Activated CD4-positive, alpha-beta T cell treated with anti-CD3 and anti-CD28 coated beads for 48 hours (primary cell): ENCODE measurements around the gene PNPT1.
A peak's percentile ranks its signal among the peaks of the same experiment; 100 is the strongest.
"Not testable (repeated sequence)": the region's sequence is repeated elsewhere in the genome, so short reads cannot be mapped to it uniquely, and the experiment has no call there.

Experiments used
- DNase-seq: peaks from one replicate; pipeline ENCODE4 v3.0.0-alpha.2; 2020

PNPT1 gene

GRCh38 chr2:55693181-55694125 is at the start of gene PNPT1:
PNPT1 (minus strand) TSS chr2:55693844; CDS start chr2:55693823, 21 bp downstream.
- DNase-seq, result peak; percentile 96

GRCh38 chr2:55742996-55743395 is 49.4 kb upstream of the PNPT1 start:
- DNase-seq, result no peak

DNA sequence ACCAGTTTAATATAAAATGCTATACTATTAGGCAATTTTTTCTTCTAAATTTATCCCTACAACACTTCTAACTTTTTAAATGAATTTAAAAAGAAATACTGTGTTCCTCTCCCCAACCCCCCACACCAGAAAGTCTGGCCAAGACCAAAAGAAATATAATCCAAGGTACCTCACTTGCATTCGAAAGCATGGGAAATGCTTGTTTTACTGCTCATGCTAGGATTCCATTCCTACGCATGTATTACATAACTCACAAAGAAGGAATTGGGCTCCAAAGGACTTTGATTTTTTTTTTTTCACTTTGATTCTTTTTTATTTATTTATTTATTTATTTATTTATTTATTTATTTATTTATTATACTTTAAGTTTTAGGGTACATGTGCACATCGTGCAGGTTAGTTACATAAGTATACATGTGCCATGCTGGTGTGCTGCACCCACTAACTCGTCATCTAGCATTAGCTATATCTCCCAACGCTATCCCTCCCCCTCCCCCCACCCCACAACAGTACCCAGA is 42.4 kb upstream of the PNPT1 start:
- DNase-seq, result not testable (repeated sequence)

DNA sequence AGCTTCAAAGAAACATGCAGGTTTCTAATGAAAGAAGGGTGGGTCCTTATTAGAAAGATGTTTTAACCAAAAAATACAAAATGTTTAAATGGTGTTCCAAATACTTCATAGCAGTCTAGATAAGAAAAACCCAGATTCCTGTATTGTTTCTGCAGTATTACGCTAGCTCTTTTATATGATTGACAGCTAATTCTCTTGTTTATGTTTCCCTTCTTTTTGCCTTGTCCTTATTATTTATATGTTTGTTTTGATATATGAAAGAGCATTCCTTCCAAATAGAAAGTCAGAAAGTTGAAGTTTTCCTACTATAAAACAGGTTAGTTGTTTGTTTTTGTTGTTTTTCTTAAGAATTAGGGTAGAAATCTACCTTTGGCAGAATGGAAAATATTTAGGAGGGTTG is 41.1 kb upstream of the PNPT1 start:
- no peak for DNase-seq

DNA sequence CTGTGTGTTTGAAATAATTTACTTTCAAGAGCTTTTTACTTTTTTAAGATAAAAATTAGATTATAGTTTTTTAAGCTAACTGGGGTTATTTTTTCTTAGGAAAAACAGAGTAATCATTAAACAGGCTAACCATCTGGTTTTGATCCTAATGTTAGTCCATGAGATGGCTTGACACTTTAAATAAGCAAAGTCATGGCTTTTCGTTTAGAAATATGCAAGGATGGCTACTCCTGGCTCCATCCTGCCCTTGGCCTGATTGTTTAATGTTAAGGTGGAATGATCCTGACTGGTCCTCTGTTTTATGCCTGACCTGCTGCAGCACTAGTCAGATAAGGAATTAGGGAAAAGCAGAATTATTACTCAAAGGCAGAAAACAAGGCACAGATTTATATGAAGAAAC is 39.7 kb upstream of the PNPT1 start:
- DNase-seq, result no peak

DNA sequence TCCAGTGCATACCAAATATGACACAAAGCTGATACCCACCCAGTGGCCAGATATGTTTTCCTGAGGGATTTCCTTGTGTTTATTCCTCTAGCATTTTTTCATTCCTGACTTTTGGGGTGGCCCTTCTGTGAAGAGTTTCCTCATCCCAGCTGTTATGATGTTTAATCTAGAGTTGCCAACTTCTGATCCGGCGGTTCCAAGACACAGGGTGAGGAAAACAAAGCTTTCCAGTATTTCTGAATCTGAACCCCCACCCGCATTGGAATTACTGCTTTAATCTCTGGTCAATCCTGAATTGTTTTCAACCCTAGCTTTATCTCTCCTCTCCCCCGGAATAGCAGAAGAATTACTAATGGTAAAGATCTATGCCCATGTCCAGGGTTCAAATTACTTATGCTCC is 39.2 kb upstream of the PNPT1 start:
- no peak for DNase-seq

GRCh38 chr2:55729136-55729685 is 35.6 kb upstream of the PNPT1 start:
- no peak for DNase-seq

DNA sequence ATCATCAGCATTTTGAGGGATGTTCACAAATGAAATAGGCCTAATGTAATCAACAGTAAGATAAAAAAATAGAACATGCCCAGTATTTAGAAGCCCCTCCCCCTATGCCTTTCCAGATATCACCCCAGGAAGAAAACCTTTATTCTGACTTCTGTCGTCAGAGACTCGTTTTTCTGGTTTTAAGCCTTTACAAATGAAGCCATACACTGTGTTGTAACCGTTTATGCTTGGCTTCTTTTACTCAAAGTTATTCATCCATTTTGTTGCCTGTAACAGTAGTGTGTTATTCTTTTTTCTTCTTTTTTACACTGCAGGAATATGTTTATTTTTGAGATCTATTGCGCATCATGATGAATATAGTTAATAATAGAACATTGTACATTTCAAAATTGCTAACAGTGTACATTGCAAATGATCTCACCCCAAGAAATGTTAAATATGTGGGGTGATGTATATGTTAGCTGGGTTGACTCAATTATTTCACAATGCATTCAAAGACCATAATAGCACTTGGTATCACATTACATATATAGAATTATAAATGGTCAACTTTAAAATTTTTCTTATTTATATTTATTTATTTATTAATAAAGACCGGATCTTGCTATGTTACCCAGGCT is 28.1 kb upstream of the PNPT1 start:
- DNase-seq, result no peak

GRCh38 chr2:55720417-55720816 is 26.8 kb upstream of the PNPT1 start:
- no peak for DNase-seq

GRCh38 chr2:55719852-55720251 is 26.2 kb upstream of the PNPT1 start:
- DNase-seq, result no peak

DNA sequence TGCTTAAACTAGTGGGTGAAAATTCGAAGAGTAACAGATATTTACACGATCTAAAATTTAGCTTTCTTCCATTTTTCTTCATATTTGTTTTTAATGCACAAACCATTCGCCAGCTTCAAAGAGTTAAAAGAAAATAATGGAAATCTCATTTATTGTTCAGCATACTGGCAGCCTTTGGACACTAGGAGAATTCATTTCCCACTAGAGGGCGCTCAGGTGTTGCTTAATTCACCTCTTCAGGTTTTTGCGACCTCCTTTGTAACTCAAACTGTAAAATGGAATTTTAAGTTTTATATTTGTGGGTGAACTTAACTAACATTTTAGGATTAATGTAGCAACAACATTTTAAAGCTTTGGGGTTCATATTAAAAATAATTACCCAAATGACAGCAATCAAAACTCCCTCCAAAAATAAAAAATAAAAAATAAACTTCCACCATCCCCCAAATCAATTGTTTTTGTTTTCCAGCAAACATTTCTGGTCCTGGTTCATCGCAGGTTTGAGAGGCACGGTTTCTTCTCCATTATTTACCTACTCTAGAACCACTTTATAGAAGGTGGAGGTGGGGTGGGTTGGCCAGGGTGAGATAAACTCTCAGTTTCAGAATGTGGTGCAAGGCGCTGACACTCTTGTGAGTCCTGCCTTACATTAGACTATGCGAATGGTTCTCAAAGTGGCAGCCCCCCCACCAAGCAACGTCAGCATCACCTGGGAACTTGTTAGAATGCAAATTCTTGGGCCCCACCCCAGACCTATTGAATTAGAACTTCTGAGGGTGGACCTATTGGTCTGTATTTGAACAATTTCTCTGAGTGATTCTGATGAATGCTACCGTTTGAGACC is 24.7 kb upstream of the PNPT1 start:
- peak; percentile 61 for DNase-seq

GRCh38 chr2:55715626-55716025 is 22.0 kb upstream of the PNPT1 start:
- no peak for DNase-seq

DNA sequence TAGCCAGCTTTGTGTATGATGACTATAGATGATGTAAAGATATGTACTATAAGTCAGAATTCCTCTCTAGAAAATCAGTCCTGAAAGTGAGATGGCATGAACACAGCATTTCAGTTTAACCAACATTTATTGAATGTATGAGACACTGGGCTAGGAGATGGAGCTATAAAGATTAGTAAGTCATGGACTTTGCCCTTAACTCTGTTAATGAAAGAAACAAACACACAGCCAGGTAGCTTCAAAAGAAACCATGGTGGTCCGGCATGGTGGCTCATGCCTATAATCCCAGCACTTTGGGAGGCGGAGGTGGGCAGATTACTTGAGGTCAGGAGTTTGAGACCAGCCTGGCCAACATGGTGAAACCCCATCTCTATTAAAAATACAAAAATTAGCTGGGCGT is 21.5 kb upstream of the PNPT1 start:
- DNase-seq, result not testable (repeated sequence)

DNA sequence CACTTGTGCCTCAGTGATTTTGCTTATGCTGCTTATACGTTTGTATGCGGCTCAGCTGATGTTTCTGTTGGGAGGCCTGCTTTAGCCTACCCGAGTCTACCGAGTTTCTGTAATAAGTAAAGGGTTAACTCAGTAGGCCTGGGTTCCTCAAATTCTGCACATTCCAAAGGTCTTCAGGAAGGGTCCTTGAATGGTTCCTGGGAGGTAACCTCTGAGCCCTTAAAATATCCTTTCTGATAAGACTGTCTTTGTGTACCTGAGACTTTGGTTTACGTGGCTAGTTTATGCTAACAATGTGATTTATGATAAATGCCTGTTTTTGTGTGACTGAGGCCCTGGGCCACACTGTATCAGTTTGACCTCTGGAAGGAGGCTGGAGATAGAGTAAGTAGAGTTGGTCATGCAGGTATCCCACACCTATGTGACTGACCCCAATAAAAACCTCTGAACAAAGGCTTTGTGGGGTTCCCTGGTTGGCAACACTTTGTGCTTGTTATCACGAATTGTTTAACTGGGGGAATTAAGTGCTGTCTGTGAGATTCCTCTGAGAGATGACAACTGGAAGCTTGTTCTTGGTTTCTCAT is 18.9 kb upstream of the PNPT1 start:
- no peak for DNase-seq

DNA sequence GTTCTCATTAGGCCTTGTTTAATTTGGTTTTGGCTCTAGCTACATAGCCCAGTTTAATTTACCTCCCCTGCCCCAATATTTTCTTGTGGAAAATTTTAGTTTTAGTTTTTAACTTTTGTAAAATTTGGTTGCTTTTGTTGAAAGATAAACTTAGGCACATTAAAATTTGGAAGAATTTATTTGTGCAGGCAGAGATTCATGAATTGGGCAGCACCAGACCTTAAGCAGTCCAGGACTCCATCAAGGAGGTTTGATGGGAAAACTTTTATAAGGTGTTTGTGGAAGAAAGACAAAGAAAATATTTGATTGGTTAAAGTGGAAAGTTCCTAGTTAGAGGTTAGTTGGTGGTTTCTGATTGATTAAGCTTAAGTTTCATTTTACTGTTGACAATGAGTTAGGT is 16.4 kb upstream of the PNPT1 start:
- no peak for DNase-seq

DNA sequence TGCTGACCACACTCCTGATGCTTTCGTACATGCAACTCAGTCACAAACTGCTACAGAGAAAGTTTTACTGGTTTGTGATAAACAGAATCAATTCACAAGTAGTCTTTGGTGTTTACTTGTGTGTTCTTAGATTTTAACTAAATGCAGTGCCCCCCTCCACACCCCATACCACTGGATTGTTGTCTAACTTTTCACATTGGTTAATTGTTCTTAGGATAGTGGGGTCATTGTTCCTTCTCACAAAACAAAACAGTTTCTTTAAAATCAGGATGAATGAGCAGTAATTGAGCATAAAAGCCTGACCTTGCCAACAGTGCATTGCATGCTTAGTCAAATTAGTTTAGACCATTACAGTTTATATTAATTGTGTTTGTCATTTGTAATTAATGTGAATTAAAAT is 14.1 kb upstream of the PNPT1 start:
- DNase-seq, result no peak

DNA sequence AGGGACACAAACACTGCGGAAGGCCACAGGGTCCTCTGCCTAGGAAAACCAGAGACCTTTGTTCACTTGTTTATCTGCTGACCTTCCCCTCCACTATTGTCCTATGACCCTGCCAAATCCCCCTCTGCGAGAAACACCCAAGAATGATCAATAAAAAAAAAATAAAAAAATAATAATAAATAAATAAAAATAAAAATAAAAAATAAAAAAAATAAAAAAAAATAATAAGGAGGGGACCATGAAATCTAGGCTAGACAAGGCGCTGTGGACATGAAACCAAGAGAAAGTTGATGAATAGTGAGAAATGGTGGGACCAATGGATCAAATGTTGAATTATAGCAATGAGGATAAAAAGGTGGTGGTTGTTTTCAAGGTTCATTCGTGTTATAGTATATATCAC is 12.6 kb upstream of the PNPT1 start:
- DNase-seq, result not testable (repeated sequence)

GRCh38 chr2:55705027-55705653 is 11.5 kb upstream of the PNPT1 start:
- DNase-seq, result no peak

GRCh38 chr2:55703350-55703749 is 9.7 kb upstream of the PNPT1 start:
- DNase-seq, result no peak

DNA sequence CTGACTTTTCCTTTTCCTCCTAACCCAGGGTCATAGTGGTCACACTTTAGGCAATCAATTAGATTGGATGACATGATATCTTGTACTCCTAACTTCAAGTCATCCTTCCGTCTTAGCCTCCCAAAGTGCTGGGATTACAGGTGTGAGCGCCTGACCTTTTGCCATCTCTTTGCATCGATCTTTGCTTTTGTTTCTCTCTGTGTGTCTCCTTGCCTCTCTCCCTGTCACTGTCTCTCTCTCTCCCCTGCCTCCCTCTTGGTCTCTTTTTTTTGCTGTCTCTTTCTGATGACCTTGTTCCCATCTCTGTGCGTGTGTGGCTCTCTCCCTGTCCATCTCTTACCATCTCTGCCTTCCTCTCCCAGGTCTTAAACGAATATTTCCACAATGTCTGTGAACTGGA is 904 bp downstream of the PNPT1 start:
- DNase-seq, result not testable (repeated sequence)

GRCh38 chr2:55672630-55673029 is 21.0 kb downstream of the PNPT1 start:
- no peak for DNase-seq

GRCh38 chr2:55668956-55669355 is 24.7 kb downstream of the PNPT1 start:
- DNase-seq, result no peak
